Kidney epithelial cell (primary cell): ENCODE results near the gene IL10RB. TPM values are rescaled to one million over a fixed set of nuclear protein-coding genes. Genes with fewer than 3 reads are reported as not detected.

Source experiments
- DNase-seq: peaks from one replicate; pipeline ENCODE4 v3.0.0-alpha.2; 2010; ENCODE audit warnings: low read depth
- H3K27me3 ChIP-seq: 2 replicates; pipeline ENCODE4 v1.6.0; 2011; ENCODE audit warnings: low read length; ENCODE audit not compliant: control insufficient read depth, insufficient read depth
- H3K36me3 ChIP-seq: 2 replicates; pipeline ENCODE4 v1.5.1; 2011; ENCODE audit warnings: low read length; ENCODE audit not compliant: control insufficient read depth, insufficient read depth
- H3K4me3 ChIP-seq: 2 replicates; pipeline ENCODE4 v1.5.1; 2011; ENCODE audit warnings: low read depth, mild to moderate bottlenecking, control low read depth, low read length
- total RNA-seq: library from RNA; depleted of rRNA; stranded (reverse); fragments of >200 nt; gene quantifications from 2 replicates; pipeline ENCODE4 v1.2.3, GENCODE V29; 2015
- TF ChIP-seq, protein P1 (sequence below): IDR thresholded peaks from 2 replicates; pipeline ENCODE4 v1.5.1; 2011; ENCODE audit warnings: mild to moderate bottlenecking, moderate library complexity, low read length, control low read depth, inconsistent platforms; ENCODE audit not compliant: insufficient read depth, poor library complexity, severe bottlenecking

IL10RB gene
- total RNA-seq, 1 donor from 2014 or later: 13.9 TPM

DNA sequence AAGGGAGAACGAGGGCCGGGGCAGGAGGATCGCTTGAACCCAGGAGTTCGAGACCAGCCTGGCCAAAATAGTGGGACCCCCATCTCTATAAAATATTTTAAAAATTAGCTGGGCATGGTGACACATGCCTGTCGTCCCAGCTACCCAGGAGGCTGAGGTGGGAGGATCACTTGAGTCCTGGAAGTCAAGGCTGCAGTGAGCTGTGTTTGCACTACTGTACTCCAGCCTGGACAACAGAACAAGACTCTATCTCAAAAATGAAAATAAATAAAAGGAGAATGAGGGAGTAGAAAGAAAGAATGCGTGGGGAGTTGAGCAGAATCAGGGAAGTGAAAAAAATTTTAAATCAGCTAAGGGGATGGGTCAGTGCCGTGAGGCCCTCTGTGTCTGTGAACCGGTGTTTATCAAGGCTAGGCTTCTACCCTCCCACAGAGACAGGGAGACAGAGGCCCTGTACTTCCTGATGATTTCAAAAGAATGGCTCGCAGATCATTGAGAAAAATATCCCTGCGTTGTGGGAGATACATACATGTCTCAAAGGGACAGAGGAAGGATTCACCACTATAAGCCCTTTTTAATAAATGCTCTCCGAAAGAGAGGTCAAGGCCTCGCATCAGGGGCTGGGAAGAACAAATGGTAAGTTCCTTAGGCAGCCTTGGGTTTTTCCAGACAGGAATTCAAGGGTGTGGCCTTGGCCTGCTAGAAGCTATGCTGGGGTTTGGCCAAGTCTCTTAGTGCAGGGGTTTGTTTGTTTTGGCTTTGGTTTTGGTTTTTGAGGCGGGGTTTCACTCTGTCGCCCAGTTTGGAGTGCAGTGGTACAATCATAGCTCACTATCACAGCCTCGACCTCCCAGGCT, 20.7 kb downstream of the IL10RB start:
- Histone ChIP-seq H3K27me3 (no peaks in the 10 kb centered on the region), H3K36me3 (peaks cover 1% of the 10 kb centered on the region), H3K4me3 (no peak overlapping the region)
- TF ChIP-seq, protein P1, sequence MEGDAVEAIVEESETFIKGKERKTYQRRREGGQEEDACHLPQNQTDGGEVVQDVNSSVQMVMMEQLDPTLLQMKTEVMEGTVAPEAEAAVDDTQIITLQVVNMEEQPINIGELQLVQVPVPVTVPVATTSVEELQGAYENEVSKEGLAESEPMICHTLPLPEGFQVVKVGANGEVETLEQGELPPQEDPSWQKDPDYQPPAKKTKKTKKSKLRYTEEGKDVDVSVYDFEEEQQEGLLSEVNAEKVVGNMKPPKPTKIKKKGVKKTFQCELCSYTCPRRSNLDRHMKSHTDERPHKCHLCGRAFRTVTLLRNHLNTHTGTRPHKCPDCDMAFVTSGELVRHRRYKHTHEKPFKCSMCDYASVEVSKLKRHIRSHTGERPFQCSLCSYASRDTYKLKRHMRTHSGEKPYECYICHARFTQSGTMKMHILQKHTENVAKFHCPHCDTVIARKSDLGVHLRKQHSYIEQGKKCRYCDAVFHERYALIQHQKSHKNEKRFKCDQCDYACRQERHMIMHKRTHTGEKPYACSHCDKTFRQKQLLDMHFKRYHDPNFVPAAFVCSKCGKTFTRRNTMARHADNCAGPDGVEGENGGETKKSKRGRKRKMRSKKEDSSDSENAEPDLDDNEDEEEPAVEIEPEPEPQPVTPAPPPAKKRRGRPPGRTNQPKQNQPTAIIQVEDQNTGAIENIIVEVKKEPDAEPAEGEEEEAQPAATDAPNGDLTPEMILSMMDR: no peak
- DNase-seq: no peak

DNA sequence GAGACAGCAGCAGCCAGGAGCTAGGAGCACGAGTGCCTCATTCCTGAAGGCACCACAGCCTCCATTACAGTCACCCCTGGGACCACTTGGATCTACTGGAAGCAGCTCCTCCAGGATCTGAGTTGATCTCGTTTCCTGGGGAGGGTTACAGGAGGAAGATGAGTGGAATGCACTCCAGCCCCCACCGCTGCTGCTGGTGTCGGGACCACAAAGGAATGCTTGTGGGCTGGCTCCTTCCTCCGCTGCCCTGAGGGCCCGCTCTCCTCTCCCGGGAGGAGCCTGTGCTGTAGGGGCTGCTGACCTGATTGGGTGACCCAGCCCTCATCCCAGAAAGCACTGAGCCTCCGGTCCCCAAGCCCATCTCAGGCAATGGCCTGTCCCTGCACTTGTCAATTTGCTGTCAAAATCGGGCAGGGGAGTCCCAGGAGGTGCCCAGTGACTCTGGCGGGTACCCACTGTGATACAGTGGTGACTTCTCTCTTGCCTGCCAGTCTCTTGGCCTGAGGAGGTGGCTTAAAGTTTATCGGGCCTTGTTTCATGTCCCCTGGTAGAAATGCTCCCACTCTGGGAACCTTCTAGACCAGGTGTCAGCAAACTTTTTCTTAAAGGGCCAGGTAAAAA, 23.1 kb downstream of the IL10RB start:
- Histone ChIP-seq H3K36me3 (peaks cover 1% of the 10 kb centered on the region), H3K27me3 (no peaks in the 10 kb centered on the region), H3K4me3 (no peak overlapping the region)
- DNase-seq: no peak
- TF ChIP-seq, protein P1: no peak

DNA sequence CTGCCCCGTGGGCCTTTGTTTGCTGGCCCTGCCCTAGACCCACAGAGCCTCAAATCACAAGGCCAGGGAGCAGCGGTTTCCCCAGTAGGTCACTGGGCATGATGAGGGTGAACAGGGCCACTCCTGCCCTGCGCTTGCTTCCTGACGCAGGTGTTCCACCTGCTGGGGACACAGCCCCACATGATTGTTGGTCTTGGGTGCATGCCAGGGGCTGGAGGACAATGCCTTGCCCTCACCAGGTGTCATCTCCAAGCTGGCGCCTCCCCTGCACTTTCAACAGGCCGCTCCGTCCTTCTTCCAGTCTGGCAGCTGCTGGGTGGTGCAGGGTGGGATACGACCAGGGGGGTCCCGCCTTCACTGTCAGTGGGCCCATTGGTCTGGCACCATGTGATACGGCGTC, 24.3 kb downstream of the IL10RB start:
- DNase-seq: no peak
- Histone ChIP-seq H3K36me3 (peaks cover 1% of the 10 kb centered on the region), H3K27me3 (no peaks in the 10 kb centered on the region), H3K4me3 (no peak overlapping the region)
- TF ChIP-seq, protein P1: no peak

DNA sequence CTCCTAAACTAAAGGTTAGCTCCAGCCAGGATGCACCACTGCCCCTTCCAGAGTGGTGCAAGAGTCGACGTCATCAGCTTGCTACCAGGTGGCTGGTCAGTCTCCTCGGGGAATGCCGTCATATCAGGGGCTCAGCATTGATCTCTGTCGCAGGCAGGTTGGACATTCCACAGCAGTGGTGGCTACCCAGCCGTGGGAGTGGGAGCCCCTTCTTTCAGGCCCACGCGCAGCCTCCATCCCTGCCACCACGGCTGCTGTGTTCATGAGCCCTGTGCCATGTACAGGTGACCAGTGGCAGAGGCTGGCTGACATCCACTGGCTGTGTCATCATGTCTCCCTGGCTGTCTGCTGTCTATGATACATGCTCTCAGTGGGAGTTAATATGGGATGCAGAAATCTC, 25.5 kb downstream of the IL10RB start:
- no peak for DNase-seq
- TF ChIP-seq, protein P1: no peak
- H3K36me3 ChIP-seq: peaks cover 1% of the 10 kb centered on the region

DNA sequence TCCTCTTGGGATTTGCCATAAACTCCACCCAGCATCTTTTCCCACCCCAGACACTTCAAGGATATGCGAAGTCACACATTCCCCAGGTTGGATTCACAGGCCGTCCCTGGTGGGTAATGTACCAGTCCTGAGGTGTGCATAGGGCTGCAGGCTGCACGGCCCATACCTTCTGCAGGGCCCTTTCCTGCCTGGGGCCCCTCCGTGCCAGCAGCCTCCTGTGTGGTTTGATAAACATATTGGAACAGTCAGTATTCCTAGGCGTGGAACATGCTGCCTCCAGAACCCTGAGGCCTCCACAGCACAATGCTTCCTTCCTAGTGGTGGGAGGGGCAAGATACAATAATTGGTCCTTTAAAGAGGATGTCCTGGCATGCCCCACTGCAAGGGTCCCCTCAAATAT, 26.6 kb downstream of the IL10RB start:
- TF ChIP-seq, protein P1: no peak
- DNase-seq: no peak
- Histone ChIP-seq H3K4me3 (no peak overlapping the region), H3K36me3 (peaks cover 1% of the 10 kb centered on the region), H3K27me3 (no peaks in the 10 kb centered on the region)

More for the DNA sequence above, 25.5 kb downstream of the IL10RB start:
- Histone ChIP-seq H3K4me3 (no peak overlapping the region), H3K27me3 (no peaks in the 10 kb centered on the region)
